Activated CD8-positive, alpha-beta memory T cell treated with anti-CD3 and anti-CD28 coated beads for 1 hour (primary cell): ENCODE measurements around the gene ZCCHC2.

Experiments used
- DNase-seq, 2 donors: peaks; one replicate each; pipeline ENCODE4 v3.0.0-alpha.2; 2020; ENCODE audit warnings: low read depth in 1 of 2; ENCODE audit errors: extremely low read depth in 1 of 2

ZCCHC2 gene

DNA sequence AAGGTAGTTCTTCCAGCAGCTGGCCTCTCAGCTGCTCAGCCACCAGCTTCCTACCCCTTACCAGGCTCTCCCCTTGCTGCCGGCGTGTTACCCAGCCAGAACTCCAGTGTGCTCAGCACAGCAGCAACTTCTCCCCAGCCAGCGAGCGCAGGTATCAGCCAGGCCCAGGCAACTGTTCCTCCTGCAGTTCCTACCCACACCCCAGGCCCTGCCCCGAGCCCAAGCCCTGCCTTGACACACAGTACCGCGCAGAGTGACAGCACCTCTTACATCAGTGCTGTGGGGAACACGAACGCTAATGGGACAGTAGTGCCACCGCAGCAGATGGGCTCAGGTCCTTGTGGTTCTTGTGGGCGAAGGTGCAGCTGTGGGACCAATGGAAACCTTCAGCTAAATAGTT lies 52.0 kb downstream of the ZCCHC2 start:
- DNase-seq, result no peak

DNA sequence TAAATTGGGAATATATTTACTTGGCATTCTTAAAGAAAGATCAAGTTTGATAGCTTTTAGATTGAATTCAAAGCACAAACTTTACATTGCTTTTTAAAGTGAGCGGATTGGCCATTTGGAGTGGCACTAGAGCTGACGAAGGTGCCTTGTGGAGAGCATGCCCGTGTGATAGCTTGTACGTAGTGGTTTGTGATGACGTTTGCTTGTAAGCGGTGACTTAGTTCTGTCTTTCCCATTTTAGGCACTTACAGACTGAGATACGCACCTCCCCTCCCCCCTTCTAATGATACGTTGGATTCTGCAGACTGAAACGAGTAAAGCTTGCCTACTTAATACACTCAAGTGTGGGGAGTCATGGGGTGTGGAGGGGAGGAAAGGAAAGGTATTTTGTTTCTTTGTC lies 53.4 kb downstream of the ZCCHC2 start:
- no peak for DNase-seq

DNA sequence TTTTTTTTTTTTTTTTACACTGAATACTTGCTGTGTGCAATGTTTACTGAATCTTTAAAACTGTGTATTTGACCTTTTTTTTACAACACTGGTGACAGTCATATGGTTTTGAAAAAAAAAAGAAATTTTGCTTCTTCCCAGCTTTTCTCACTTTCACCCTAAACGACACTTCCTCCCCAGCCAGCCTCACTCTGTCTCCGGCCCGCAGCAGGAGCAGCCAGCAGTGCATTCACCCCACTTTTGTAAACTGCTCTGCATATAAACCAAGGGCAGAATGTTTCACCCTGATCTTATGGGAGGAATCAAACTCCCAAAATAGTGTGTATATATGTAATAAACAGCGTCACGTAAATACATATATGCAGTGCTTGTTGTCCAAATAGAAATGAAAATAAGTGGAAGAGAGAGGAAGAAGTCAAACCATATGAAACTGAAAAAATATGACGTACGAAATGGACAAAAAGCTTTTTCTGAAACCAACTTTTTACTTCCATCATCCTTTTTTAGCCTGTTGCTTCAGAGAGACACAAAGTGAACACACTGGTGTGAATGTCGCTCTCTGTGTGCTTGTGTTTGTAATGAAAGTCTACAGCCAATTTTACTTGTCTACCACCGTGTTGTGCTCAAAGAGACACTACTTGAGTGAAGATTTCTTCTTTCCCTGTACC lies 54.2 kb downstream of the ZCCHC2 start:
- DNase-seq, result no peak

DNA sequence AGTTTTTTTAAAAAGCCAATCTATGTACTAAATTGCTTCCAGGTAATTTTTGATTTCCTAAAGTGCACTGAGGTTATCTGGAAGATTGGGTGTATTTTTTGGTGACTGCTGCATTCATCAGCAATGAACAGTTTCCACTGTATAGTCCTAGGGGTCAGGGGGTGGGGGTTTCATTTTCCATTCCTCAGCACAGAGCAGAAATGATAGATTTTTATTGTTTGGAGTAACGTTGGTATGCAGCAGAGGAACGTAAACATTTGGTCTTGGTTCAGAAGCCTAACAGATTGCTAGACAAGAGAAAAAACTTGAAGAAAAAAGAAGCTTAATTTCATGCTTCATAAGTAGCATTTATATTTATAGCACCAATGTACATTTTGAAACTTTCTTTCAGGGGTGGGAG lies 54.9 kb downstream of the ZCCHC2 start:
- no peak for DNase-seq

DNA sequence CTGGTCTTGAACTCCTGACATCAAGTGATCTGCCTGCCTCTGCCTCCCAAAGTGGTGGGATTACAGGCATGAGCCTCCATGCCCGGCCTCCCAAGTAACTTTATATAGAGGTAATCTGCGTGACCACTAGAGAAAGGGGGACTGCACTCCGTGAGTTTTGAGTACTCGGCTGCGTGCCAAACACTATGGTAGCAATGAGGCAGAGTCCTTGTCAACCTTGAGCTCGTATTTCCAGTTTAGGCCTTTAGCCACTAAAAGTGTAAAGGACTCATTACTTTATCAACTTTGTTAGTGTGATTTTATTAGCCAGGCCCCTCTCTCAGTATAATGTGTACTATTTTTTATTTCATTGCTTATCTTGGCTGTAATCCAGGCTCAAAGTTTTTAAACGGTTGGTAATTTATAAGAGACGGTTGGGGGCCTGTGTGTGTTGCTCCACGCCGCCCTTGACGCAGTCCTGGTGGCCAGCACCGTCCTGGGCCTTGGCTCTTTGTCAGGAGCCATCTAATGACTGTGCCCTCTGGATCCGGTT lies 56.2 kb downstream of the ZCCHC2 start:
- no peak for DNase-seq

DNA sequence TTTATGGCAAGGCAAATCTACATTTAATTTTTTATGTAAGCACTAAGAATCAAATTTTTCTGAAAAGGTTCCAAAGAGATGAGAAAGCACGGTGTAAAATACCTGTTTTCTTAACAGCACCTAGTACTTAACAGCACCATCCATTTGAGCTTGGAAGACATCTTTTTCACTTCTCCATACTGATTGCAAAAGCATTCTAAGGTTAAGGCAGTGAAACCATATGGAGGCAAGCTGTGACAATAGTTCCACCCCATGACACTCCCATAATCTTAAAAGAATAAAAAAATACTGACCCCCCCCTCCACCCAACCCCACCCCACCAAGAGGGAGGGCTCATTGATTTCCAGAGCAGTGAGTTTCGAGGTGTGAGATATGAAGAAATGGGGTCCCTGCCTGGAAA lies 60.6 kb downstream of the ZCCHC2 start:
- no peak for DNase-seq

DNA sequence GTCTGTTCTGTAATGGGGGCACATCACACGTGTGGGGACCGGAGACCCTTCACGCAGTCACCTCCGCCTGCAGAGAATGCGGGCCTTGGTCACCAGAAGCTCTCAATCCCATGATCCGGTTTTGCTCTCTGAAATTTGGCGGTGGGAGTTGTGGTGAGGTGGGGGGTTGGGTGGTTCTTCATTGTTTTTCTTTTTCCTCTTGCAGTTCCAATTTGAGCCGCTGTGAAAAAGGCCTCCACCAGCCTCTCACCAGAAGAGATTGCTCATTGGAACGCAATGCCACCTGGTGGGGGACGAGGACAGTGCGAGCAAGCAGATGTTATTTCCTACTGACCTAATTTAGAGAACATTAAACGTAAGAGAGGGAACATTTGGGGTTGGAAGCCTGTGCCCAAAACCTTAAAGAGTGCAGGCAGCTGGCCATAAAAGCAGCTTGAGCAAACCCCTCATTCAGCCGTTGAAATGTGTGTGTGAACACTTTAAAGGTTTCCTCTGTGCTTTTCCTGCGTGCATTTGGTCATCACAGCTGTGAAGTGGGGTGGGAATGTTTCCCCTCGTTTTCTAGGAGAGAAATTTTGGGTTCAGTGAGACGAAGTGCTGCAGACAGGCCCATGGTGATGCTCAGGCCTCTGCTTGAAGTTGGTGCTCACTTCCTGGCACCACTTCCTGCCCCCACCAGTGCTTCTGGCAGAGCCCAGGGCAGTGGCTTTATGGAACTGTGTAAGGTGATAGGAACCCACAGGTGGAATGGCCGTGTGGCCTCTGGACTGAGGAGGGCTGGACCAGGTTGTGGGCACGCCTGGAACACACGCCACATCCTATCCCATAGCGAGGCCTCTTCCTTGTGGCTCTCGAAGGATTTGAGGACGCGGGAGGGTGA lies 61.7 kb downstream of the ZCCHC2 start:
- peak; percentile 51 to 63 for DNase-seq

DNA sequence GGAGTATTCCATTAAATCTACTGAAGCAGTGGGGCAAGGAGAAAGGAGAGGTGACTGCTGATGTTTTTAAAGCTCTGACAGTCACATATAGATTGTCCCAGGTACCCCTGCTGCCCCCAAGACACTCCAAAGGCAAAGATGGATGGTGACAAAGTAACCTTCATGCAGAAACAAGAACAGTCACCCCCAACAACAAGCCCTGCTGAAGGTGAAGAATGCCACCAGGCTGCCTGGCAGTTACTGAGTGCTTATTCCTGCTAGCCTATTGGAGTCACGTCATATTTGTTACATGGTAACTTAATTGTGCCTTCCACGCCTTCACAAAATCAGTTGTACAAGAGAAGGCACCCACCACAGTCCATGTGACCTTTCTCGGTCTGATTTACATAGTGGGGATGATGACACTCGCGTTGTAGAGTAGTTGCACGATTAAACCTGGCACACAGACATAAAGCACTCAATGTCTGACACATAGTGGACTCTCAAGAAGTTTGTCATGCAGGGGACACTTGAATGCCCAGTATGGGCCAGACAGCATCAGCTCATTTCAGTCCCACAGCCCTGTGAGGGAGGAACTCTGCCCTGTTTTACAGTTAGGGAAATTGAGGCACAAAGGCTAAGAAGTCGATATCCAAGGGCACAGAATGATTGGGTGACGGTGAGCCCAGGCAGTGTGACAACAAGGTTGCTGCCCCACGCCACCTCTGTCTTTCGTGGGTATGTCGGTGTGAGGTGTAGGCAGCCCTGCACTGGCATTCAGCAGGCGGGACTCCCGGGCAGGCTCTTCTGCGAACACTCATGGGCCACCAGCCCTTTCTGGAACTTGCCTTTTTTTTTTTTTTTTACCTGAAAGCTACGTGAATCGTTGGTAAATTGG lies 62.7 kb downstream of the ZCCHC2 start:
- DNase-seq, result no peak

DNA sequence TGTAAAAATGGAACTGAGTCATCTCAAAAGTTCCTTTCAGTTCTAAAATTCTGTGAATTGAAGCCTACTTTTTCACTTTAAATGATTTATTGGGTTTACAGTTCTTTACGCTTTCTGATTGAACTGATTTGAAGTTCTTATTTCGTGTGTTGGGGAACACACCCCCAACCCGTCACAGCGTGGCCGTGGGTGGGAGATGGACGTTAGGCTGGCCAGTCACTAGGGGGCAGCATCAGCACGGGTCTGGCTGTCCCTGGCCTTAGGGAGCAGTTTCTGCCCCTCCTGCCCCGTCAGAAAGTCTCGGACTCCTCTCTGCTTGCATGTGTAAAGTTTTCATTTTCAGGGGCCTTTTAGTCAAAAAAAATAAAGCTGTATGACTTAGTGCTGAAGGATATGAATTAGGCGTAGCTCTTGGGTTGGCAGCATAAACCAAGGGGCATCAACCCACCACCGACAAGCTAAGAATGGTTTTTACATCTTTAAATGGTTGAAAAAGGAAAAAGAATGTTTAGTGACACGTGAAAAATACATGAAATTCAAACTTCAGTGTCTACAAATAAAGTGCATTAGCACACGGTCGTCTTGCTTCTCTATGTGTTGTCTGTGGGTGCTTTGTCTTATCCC lies 63.4 kb downstream of the ZCCHC2 start:
- peak in 1 of 2 donors; percentile 22 for DNase-seq

DNA sequence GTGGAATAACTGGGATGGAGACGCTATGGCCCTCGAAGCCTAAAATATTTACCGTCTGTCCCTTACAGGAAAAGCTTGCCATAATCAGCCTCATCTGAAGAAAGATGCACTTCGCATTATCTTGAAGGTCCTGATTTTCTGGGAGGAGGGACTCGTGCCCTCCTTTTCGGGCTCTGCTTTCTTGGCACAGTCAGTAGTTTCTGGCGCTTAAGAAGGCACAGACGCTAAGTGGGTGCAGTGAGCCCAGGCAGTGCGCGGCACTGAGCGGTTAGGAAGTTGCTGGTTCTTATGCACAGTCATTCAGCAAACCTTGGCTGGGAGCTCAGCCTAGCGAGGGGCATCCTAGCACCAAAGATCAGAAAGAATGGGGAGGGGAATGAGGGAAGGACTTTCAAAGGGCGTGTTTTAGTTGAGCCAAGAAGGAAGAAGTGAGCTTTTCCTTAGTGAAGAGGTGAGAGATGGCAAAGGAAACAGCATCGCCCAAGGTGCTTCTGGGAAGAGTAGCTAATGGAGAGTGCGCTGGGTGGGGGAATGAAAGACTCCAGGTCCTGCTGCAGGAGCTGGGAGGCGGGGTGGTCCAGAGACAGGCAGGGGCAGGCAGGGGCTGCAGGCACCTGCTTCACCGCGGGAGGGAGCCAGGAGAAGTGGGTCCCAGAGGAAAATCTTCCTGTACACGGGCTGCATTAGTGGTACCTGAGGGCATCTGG lies 64.1 kb downstream of the ZCCHC2 start:
- no peak for DNase-seq

DNA sequence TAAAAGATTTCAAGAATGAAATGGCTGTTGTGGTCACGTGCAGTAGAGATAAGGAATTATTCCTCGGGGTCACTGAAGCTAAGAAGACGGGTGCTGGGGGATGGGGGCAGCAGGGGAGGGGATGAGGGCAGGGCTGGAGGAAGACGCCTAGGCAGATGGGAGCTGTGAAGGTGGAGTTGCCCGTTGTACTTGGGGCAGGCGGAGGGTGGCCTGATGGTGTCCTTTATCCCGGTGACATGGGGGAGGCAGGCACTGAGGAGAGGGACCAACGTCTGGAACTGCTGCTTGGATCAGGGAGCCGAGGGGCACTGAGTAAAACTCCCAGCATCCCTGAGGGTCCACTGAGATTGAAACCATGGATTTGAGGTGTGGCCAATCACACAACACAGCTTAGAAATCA lies 64.9 kb downstream of the ZCCHC2 start:
- DNase-seq, result no peak

DNA sequence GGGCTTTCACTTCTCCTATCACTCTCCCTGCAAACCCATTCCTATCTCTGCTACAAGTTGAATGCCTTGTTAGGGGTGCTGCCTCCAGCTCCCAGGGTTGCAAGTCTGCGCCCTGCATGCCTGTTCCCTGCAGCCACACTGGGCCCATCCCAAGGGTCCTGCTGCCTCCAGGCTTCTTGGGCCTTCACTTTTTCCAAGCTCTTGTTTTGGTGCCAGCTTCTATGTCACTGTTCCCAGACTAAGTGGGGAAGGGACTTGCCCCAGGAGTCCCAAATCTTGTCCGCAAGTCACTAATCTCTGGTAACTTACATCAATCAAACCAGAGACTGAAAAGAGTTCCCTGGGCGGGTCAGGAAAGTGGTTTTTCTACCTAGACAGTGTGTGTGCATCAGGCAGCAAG lies 65.4 kb downstream of the ZCCHC2 start:
- DNase-seq, result no peak

DNA sequence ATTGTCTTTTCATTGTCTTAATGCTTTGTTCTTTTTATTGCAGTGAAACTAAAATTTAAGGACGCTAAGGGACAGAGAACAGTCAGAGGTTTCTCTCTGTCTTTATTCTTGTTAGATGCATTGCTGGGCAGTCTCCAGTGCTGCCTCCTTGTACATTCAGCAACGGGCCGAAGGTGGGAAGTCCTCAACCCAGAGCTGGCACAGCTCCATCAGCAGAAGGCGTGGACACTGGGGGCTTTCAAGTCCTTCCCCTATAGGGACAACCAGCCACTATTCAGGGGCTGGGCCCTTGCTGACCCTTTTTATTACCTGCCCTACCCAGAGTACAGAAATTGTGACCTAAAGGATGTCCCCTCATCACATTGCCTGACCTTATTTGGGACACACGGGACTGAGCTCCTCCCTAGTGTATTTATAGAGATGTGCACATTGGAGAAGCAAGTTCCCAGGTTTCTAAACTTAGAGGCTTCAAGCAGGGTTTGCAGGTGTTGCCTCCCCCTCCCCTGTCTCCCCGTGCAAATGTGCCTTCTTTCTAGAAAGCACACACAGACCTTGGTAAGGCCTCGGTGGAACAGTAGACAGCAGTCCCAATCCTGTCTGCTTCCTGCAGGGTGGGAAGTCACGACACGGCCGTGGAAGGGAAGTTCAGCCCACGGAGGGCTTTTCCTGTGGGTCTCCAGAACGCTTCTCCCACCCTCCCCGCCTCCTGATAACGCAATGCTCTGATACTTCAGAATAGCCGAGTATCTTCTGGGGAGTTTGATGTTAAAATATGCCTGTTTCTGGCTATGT lies 68.2 kb downstream of the ZCCHC2 start:
- no peak for DNase-seq

DNA sequence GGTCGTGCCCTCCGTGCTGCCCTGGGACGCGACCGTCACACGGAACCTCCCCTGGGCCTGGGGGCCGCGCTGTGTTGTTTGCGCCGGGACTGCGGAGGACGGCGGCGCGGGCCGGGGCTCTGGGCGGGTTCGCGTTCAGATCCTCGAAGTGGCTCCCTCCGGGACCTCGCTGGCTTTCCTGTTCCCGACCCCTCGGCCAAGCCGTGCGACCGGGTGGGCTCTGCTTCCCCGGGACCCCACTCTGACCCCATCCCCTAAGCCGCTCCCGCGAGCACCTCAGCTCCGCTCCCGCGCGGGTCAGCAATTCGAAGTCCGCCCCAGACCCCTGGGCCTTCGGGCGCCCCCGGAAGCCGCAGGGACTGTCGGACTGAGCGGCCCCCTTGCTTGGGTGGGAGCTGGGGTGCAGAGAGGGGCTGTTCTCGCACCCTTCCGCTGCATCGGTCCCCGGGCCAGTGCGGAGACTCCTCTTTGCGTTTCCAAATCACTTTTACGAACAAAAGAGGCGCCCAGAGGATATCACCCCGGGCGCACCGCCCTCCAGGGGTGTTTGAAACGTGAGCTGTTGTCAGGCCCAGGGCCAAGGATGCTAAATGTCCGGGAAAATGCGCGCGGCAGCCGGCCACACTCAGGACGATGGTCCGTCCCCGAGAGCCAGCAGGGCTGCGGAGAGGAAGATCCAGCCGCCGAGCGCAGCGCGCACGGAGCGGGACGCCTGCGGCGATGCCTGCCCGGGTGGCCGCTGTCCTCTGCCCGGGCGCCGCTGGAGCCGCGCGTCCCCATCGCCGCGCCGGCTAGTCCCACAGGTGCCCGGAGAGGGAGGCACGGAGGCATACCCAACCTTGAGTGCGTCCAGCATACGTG lies 73.5 kb downstream of the ZCCHC2 start:
- no peak for DNase-seq

DNA sequence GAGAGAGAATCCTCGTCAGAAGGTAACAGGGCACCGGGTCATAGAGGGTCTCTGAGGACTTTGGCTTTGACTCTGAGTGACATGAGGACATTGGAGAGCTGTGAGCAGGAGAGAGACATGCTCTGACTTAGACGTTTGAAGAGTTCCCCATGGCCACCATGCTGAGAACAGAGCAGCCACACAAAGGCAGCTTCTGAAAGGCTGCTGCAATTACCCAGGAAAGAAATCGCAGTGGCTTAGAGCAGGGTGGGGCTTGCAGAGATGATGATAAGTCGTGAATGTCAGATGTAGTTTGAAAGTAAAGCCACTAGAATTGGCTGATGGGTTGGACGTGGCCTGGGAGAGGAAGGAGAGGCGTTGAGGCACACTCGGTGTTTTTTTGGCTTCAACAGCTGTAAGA lies 79.0 kb downstream of the ZCCHC2 start:
- no peak for DNase-seq

DNA sequence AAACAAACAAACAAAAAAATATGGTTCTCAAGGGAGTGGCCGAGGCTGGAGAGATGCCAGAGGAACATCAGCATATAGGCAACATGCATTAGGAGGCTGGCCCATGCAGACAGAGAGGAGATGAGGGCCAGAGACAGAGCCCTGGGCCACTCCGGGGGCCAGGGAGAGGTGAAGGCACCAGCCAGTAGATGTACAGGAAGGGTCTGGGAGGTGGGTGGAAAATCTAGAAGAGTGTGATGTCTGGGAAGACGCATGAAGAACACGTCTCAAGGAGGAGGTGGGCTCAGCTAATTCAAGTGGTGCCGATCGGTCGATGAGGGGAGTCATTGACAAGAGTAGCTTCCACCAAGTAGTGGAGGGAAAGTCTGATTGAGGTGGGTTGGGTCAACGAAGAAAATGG lies 79.9 kb downstream of the ZCCHC2 start:
- DNase-seq, result no peak

DNA sequence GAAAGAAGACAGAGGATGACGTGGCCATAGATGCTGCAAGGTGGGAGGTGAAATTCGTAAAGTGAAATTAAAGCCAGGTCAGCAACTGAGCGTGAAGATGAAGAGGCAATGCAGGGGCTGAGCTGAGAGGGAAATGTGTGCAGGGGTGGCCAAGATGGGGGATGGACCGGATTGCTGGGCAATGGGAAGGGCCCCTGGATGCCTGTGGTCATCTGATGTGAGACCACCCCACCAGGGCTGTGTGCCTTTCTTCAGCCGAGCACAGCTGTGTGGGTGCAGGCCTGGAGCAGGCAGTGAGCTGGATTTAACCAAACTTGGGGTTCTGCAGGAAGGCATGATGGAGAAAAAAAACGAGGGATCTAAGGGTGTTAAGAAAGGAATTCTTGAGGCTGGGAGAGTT lies 80.4 kb downstream of the ZCCHC2 start:
- DNase-seq, result no peak

DNA sequence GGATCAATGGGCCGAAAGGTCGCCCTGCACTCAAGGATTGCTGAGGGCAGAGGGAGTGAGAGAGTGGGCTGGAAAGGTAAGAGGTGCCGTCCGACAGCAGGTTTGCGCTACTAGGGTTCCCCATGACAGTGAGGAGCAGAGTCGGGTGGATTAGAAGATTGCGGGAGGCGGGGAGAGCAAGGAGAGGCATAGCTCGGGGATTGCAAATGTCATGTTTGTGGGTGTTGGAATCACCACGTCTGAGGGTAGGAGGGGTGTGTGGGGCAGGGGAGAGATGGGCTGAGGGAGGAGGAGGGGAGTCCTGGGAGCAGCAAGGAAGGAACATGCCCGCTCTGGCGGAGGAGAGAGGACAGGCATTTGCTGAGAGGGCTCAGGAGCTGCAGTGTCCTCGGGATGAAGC lies 81.2 kb downstream of the ZCCHC2 start:
- no peak for DNase-seq
